Activated naive CD4-positive, alpha-beta T cell treated with anti-CD3 and anti-CD28 coated beads for 36 hours (primary cell): ENCODE results near the gene CORO2B. TPM values are rescaled to one million over a fixed set of nuclear protein-coding genes. Genes with fewer than 3 reads are reported as not detected.
"Not testable (repeated sequence)": the region's sequence is repeated elsewhere in the genome, so short reads cannot be mapped to it uniquely, and the experiment has no call there.

ENCODE experiments used
- CTCF ChIA-PET: fragments of 350-600 bp; sonication (Branson Sonifier 250); formaldehyde crosslinking; loops from one replicate; lab custom pipeline; 2021; ENCODE audit warnings: antibody characterized with exemption; lab: Charles Lee
- DNase-seq: peaks from one replicate; pipeline ENCODE4 v3.0.0-alpha.2; 2020
- H3K27ac Mint-ChIP-seq: one replicate; pipeline ENCODE4 v1.8.0; 2021; ENCODE audit warnings: mild to moderate bottlenecking, mixed read lengths
- H3K27me3 Mint-ChIP-seq: one replicate; pipeline ENCODE4 v1.8.0; 2021; ENCODE audit warnings: low read depth, mixed read lengths
- H3K36me3 Mint-ChIP-seq: one replicate; pipeline ENCODE4 v1.8.0; 2021; ENCODE audit warnings: low read depth, mixed read lengths
- H3K4me1 Mint-ChIP-seq: one replicate; pipeline ENCODE4 v1.8.0; 2021; ENCODE audit warnings: low read depth, mixed read lengths
- H3K4me3 Mint-ChIP-seq: one replicate; pipeline ENCODE4 v1.8.0; 2021; ENCODE audit warnings: mild to moderate bottlenecking, moderate library complexity, mixed read lengths
- H3K9me3 Mint-ChIP-seq: one replicate; pipeline ENCODE4 v1.8.0; 2021; ENCODE audit warnings: mixed read lengths
- intact Hi-C: fragments of 100-400 bp; cut with micrococcal nuclease; formaldehyde crosslinking; loops from one replicate; pipeline ENCODE4 v1.15.1; 2023
- total RNA-seq, 2 experiments: library from RNA; stranded (reverse); gene quantifications; one replicate each; pipeline ENCODE4 v1.2.3, GENCODE V29; 2021

Gene CORO2B
- total RNA-seq, 2 experiments from 2014 or later: not detected

- intact Hi-C loops: no loop called here
- Mint-ChIP-seq H3K27me3 (no peaks in the 10 kb centered on the region), H3K27ac (no peak overlapping the region), H3K4me1 (peaks cover 2% of the 10 kb centered on the region), H3K36me3 (no peaks in the 10 kb centered on the region), H3K9me3 (no peaks in the 10 kb centered on the region), H3K4me3 (no peak overlapping the region)
- CTCF ChIA-PET: interaction anchor here (1.1 to 1.3 kb wide), 3 partner anchors 10 to 181 kb away, joined by 3 to 4 read pairs (median 3); no protein-coding TSS in a partner anchor
- no peak for DNase-seq
These were observed 156.1 kb downstream of the CORO2B start for GRCh38 chr15:68734881-68735280.

- Mint-ChIP-seq H3K4me3 (no peak overlapping the region), H3K27ac (no peak overlapping the region), H3K36me3 (no peaks in the 10 kb centered on the region), H3K9me3 (no peaks in the 10 kb centered on the region), H3K4me1 (peaks cover 2% of the 10 kb centered on the region), H3K27me3 (no peaks in the 10 kb centered on the region)
- CTCF ChIA-PET: interaction anchor here (0.6 to 1.3 kb wide), 4 partner anchors 10 to 182 kb away, joined by 3 to 5 read pairs (median 3); no protein-coding TSS in a partner anchor
- intact Hi-C loops: no loop called here
- no peak for DNase-seq
These were observed 156.8 kb downstream of the CORO2B start for GRCh38 chr15:68735610-68736009.

DNA sequence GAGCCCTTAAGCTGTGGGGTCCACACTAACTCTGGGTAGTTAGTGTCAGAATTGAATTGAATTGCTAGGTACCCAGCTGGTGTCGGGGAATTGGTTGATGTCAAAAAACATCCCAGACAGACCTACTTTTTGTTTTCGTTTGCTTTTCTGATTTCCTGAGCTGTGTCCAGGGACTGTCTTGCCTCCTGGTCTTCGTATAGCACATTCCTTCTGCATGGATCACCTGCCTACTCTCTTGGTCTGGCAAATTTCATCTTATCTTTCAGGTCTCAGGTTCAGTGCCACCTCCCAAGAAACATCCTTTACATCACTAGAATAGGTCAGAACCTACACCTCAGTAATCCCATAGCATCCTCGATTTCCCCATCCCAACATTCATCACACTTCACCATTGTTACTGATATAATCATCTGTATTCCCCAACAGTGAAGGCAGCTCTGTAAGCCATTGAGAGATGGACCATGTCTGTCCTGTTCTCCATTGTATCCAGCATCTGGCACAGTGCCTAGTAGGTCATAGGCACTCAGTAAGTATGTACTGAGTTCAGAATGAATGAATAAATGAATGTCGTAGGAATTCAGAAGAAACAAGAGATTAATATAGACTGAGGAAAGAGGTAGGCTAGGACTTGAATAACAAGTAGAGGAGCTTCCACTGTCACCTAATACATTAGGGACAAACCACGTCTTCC lies 160.7 kb downstream of the CORO2B start:
- Mint-ChIP-seq H3K36me3 (no peaks in the 10 kb centered on the region), H3K27me3 (no peaks in the 10 kb centered on the region), H3K4me3 (no peak overlapping the region), H3K27ac (no peak overlapping the region), H3K9me3 (no peaks in the 10 kb centered on the region), H3K4me1 (no peaks in the 10 kb centered on the region)
- intact Hi-C loops: no loop called here
- no peak for DNase-seq
- CTCF ChIA-PET: interaction anchor here (1.3 to 1.8 kb wide), 2 partner anchors 66 to 137 kb away, joined by 4 read pairs; no protein-coding TSS in a partner anchor

DNA sequence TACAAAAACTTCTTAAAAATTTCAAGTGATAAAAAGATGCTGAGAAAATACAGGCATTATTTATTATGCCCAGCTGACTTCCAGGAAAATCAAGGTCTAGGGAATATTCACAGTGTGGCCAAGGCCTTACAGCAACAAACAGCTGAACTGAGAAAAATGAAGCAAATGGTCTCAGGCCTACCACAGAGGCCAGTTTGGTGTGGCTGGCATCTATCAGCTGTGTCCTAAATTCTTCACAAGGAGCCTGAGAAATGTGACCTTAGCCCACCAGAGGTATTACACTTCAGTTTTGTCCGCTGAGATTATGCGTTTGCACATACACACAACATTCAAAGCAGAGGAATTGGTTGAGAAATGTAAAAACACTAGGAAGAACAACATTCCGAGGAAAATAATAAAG lies 164.5 kb downstream of the CORO2B start:
- intact Hi-C loops: no loop called here
- Mint-ChIP-seq H3K9me3 (no peaks in the 10 kb centered on the region), H3K4me3 (no peak overlapping the region), H3K27me3 (no peaks in the 10 kb centered on the region), H3K36me3 (no peaks in the 10 kb centered on the region), H3K4me1 (no peaks in the 10 kb centered on the region), H3K27ac (no peak overlapping the region)
- CTCF ChIA-PET: interaction anchor here (0.6 kb wide), 1 partner anchor 19 kb away, joined by 4 read pairs; no protein-coding TSS in a partner anchor
- DNase-seq: no peak

- no peak for DNase-seq
- no peak overlapping the region for H3K27ac Mint-ChIP-seq
- H3K27me3 Mint-ChIP-seq: no peaks in the 10 kb centered on the region
- H3K4me1 Mint-ChIP-seq: peaks cover 2% of the 10 kb centered on the region
- H3K36me3 Mint-ChIP-seq: no peaks in the 10 kb centered on the region
- no peak overlapping the region for H3K4me3 Mint-ChIP-seq
- CTCF ChIA-PET: interaction anchor here (0.5 kb wide), 1 partner anchor 10 kb away, joined by 3 read pairs; no protein-coding TSS in a partner anchor
- intact Hi-C loops: no loop called here
- peaks cover 4% of the 10 kb centered on the region for H3K9me3 Mint-ChIP-seq
These were observed 170.6 kb downstream of the CORO2B start for GRCh38 chr15:68749365-68749764.

DNA sequence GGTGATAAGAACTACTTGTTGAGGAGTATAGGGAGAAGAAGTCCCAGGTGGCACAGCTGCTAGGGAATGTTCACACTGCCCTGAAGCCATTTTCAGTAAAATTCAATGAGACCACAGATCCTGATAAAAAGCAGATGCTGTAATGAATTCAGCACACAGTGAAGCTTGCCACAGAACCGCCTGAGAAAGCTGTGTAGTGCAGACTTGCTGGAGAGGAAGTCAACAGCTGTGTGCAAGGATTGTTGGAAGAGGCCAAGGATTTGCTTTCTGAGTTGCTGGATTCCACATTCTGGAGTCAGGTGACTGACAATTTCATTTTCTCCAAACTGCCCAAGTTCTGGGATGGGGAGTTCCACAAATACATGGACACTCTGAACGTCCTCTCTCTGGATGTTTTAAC lies 171.0 kb downstream of the CORO2B start:
- Mint-ChIP-seq H3K27ac (no peak overlapping the region), H3K27me3 (no peaks in the 10 kb centered on the region), H3K36me3 (no peaks in the 10 kb centered on the region), H3K4me3 (no peak overlapping the region), H3K9me3 (peaks cover 4% of the 10 kb centered on the region), H3K4me1 (peaks cover 6% of the 10 kb centered on the region)
- no peak for DNase-seq
- intact Hi-C loops: no loop called here
- CTCF ChIA-PET: interaction anchor here (0.5 kb wide), 1 partner anchor 10 kb away, joined by 3 read pairs; no protein-coding TSS in a partner anchor

GRCh38 chr15:68751622-68752021 lies 172.8 kb downstream of the CORO2B start:
- intact Hi-C loops: no loop called here

DNA sequence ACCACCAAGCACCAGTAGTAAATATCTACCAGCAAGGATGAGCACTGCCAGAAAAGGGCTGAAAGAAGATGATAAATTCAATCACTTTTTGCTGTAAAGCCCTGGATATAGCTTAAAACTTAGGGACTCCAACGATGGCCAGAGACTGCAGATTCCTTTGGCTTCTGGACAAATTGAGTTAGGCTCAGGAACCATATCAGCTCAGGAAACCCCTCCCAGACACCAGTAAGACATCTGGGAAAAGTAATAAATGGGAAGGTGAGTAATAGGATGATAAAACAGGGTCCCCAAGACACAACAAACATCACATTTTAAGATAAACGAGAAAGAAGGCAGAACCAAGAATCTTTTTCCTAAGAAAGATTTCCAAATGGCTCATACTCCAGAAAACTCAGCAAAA lies 176.9 kb downstream of the CORO2B start:
- intact Hi-C loops: no loop called here
- no peaks in the 10 kb centered on the region for H3K9me3 Mint-ChIP-seq
- H3K4me3 Mint-ChIP-seq: no peak overlapping the region
- H3K4me1 Mint-ChIP-seq: peaks cover 8% of the 10 kb centered on the region
- no peaks in the 10 kb centered on the region for H3K27me3 Mint-ChIP-seq
- CTCF ChIA-PET: interaction anchor here (0.6 to 1.6 kb wide), 5 partner anchors 9 to 372 kb away, joined by 4 to 5 read pairs (median 5); no protein-coding TSS in a partner anchor
- H3K27ac Mint-ChIP-seq: no peak overlapping the region
- H3K36me3 Mint-ChIP-seq: no peaks in the 10 kb centered on the region
- DNase-seq: no peak

More at GRCh38 chr15:68751622-68752021, 172.8 kb downstream of the CORO2B start:
- CTCF ChIA-PET: interaction anchor here (0.6 kb wide), 1 partner anchor 281 kb away, joined by 3 read pairs; no protein-coding TSS in a partner anchor
- H3K9me3 Mint-ChIP-seq: peaks cover 4% of the 10 kb centered on the region
- no peak overlapping the region for H3K4me3 Mint-ChIP-seq
- H3K27ac Mint-ChIP-seq: no peak overlapping the region
- H3K27me3 Mint-ChIP-seq: no peaks in the 10 kb centered on the region
- peaks cover 8% of the 10 kb centered on the region for H3K4me1 Mint-ChIP-seq
- no peaks in the 10 kb centered on the region for H3K36me3 Mint-ChIP-seq
- DNase-seq: no peak

- H3K27me3 Mint-ChIP-seq, H3K4me3 Mint-ChIP-seq, DNase-seq, H3K27ac Mint-ChIP-seq, intact Hi-C loops, H3K9me3 Mint-ChIP-seq, H3K4me1 Mint-ChIP-seq, H3K36me3 Mint-ChIP-seq: not testable (repeated sequence)
- CTCF ChIA-PET: interaction anchor here (0.7 kb wide), 1 partner anchor 11 kb away, joined by 3 read pairs; no protein-coding TSS in a partner anchor
These were observed 181.3 kb downstream of the CORO2B start for GRCh38 chr15:68759982-68760579.

- H3K36me3 Mint-ChIP-seq: no peaks in the 10 kb centered on the region
- peaks cover 6% of the 10 kb centered on the region for H3K27me3 Mint-ChIP-seq
- no peak for DNase-seq
- H3K4me3 Mint-ChIP-seq: no peak overlapping the region
- no peak overlapping the region for H3K27ac Mint-ChIP-seq
- no peaks in the 10 kb centered on the region for H3K9me3 Mint-ChIP-seq
- H3K4me1 Mint-ChIP-seq: no peaks in the 10 kb centered on the region
- intact Hi-C loops: no loop called here
- CTCF ChIA-PET: interaction anchor here (0.7 to 1.0 kb wide), 2 partner anchors 61 to 113 kb away, joined by 3 to 4 read pairs; no protein-coding TSS in a partner anchor
These were observed 184.3 kb downstream of the CORO2B start for GRCh38 chr15:68763063-68763462.

DNA sequence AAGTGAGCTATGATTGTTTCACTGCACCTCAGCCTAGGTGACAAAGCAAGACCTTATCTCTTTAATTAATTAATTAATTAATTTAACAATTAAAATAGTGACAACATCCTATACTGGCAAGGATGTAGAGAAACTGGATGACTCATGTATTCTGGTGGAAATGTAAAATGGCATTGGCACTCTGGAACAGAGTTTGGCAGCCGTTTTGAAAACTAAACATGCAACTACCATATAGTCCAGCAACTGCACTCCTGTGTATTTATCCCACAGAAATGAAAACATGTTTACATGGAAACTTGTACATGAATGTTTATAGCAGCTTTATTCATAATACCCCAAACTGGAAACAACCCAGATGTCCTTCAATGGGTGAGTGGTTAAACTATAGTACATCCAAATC lies 185.3 kb downstream of the CORO2B start:
- H3K4me1 Mint-ChIP-seq: no peaks in the 10 kb centered on the region
- DNase-seq: no peak
- intact Hi-C loops: no loop called here
- no peaks in the 10 kb centered on the region for H3K9me3 Mint-ChIP-seq
- peaks cover 6% of the 10 kb centered on the region for H3K27me3 Mint-ChIP-seq
- H3K4me3 Mint-ChIP-seq: no peak overlapping the region
- H3K36me3 Mint-ChIP-seq: no peaks in the 10 kb centered on the region
- CTCF ChIA-PET: interaction anchor here (1.0 kb wide), 1 partner anchor 112 kb away, joined by 3 read pairs; no protein-coding TSS in a partner anchor
- H3K27ac Mint-ChIP-seq: no peak overlapping the region

DNA sequence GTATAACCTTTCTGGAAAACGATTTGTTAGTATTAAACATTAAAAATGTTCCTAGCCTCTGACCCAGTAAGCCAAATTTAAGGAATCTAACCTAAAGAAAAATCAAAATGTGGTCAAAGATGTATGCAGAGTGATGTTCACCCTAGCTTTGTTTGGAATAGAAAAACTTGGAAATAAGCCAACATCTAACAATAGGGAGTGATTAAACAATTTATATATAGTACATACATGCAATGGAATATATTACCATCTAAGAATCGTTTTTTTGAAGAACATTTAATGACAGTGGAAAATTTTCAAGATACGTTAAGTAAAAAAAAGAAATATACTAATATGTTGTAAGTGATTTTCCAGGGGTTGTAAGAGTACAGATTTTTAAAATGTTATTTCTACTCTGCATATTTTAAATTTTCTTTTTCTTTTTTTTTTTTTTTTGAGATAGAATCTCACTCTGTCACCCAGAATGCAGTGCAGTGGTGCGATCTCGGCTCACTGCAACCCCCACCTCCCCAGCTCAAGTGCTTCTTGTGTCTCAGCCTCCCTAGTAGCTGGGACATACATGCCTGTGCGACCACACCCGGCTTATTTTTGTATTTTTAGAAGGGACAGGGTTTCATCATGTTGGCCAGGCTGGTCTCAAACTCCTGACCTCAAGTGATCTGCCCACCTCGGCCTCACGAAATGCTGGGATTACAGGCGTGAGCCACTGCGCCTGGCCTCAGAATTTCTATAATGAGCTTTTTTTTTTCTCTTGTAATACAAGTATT lies 187.0 kb downstream of the CORO2B start:
- intact Hi-C loops: no loop called here
- H3K27me3 Mint-ChIP-seq: peaks cover 9% of the 10 kb centered on the region
- no peaks in the 10 kb centered on the region for H3K9me3 Mint-ChIP-seq
- no peak overlapping the region for H3K4me3 Mint-ChIP-seq
- CTCF ChIA-PET: no interaction called here
- no peaks in the 10 kb centered on the region for H3K36me3 Mint-ChIP-seq
- no peak for DNase-seq
- H3K4me1 Mint-ChIP-seq: no peaks in the 10 kb centered on the region
- H3K27ac Mint-ChIP-seq: no peak overlapping the region
